ENCODE results near the gene SENP7. TPM values are rescaled to one million over a fixed set of nuclear protein-coding genes. Genes with fewer than 3 reads are reported as not detected.

SENP7 gene
- total RNA-seq, 1 donor from 2014 or later: 112 TPM

- no peak overlapping the region for H3K27ac Mint-ChIP-seq (ENCODE audit: unreplicated experiment)
- H3K27me3 Mint-ChIP-seq (ENCODE audit: unreplicated experiment): no peaks in the 10 kb centered on the region
- no peak overlapping the region for H3K4me3 Mint-ChIP-seq (ENCODE audit: unreplicated experiment)
- TF ChIP-seq, protein P1, sequence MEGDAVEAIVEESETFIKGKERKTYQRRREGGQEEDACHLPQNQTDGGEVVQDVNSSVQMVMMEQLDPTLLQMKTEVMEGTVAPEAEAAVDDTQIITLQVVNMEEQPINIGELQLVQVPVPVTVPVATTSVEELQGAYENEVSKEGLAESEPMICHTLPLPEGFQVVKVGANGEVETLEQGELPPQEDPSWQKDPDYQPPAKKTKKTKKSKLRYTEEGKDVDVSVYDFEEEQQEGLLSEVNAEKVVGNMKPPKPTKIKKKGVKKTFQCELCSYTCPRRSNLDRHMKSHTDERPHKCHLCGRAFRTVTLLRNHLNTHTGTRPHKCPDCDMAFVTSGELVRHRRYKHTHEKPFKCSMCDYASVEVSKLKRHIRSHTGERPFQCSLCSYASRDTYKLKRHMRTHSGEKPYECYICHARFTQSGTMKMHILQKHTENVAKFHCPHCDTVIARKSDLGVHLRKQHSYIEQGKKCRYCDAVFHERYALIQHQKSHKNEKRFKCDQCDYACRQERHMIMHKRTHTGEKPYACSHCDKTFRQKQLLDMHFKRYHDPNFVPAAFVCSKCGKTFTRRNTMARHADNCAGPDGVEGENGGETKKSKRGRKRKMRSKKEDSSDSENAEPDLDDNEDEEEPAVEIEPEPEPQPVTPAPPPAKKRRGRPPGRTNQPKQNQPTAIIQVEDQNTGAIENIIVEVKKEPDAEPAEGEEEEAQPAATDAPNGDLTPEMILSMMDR (IDR thresholded peaks at IDR 0.05; ENCODE audit: partially characterized antibody, unreplicated experiment): no peak
- DNase-seq: peak; percentile 18
- peaks cover 25% of the 10 kb centered on the region for H3K36me3 Mint-ChIP-seq (ENCODE audit: unreplicated experiment)
- H3K9me3 Mint-ChIP-seq (ENCODE audit: unreplicated experiment): peaks cover 6% of the 10 kb centered on the region
- no peaks in the 10 kb centered on the region for H3K4me1 Mint-ChIP-seq (ENCODE audit: low read depth, unreplicated experiment)
Measured at GRCh38 chr3:101300073-101300472, 212.9 kb downstream of the SENP7 start.

DNA sequence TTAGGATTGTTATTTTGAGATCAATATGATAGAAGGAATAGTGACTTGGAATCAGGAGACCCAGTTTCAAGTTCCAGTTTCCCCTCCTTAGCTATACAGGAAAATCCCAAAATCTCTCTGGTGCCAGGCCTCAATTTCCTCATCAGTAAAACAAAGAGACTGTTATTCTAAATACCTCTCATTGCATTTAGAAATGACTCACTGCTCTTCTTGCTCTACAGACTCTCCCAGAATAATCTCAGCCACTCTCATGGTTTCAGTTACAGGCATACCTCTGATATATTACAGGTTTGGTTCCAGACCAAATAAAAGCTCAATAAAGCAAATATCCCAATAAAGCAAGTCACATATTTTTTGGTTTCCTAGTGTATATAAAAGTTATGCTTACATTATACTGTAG lies 221.0 kb downstream of the SENP7 start:
- H3K36me3 Mint-ChIP-seq (ENCODE audit: unreplicated experiment): peaks cover 3% of the 10 kb centered on the region
- no peaks in the 10 kb centered on the region for H3K4me1 Mint-ChIP-seq (ENCODE audit: low read depth, unreplicated experiment)
- H3K4me3 Mint-ChIP-seq (ENCODE audit: unreplicated experiment): no peak overlapping the region
- H3K9me3 Mint-ChIP-seq (ENCODE audit: unreplicated experiment): no peaks in the 10 kb centered on the region
- TF ChIP-seq, protein P1 (IDR thresholded peaks at IDR 0.05; ENCODE audit: partially characterized antibody, unreplicated experiment): no peak
- H3K27me3 Mint-ChIP-seq (ENCODE audit: unreplicated experiment): peaks cover 2% of the 10 kb centered on the region
- DNase-seq: no peak
- H3K27ac Mint-ChIP-seq (ENCODE audit: unreplicated experiment): no peak overlapping the region

- H3K27me3 Mint-ChIP-seq (ENCODE audit: unreplicated experiment): no peaks in the 10 kb centered on the region
- no peak overlapping the region for H3K27ac Mint-ChIP-seq (ENCODE audit: unreplicated experiment)
- H3K4me1 Mint-ChIP-seq (ENCODE audit: low read depth, unreplicated experiment): no peaks in the 10 kb centered on the region
- H3K36me3 Mint-ChIP-seq (ENCODE audit: unreplicated experiment): no peaks in the 10 kb centered on the region
- no peaks in the 10 kb centered on the region for H3K9me3 Mint-ChIP-seq (ENCODE audit: unreplicated experiment)
- no peak overlapping the region for H3K4me3 Mint-ChIP-seq (ENCODE audit: unreplicated experiment)
- TF ChIP-seq, protein P1 (IDR thresholded peaks at IDR 0.05; ENCODE audit: partially characterized antibody, unreplicated experiment): no peak
- no peak for DNase-seq
Measured at GRCh38 chr3:101288294-101288693, 224.7 kb downstream of the SENP7 start.

- no peak for DNase-seq
- no peaks in the 10 kb centered on the region for H3K4me1 Mint-ChIP-seq (ENCODE audit: low read depth, unreplicated experiment)
- H3K9me3 Mint-ChIP-seq (ENCODE audit: unreplicated experiment): no peaks in the 10 kb centered on the region
- no peak overlapping the region for H3K4me3 Mint-ChIP-seq (ENCODE audit: unreplicated experiment)
- H3K36me3 Mint-ChIP-seq (ENCODE audit: unreplicated experiment): no peaks in the 10 kb centered on the region
- TF ChIP-seq, protein P1 (IDR thresholded peaks at IDR 0.05; ENCODE audit: partially characterized antibody, unreplicated experiment): no peak
- no peaks in the 10 kb centered on the region for H3K27me3 Mint-ChIP-seq (ENCODE audit: unreplicated experiment)
- no peak overlapping the region for H3K27ac Mint-ChIP-seq (ENCODE audit: unreplicated experiment)
Measured at GRCh38 chr3:101284757-101285156, 228.3 kb downstream of the SENP7 start.

DNA sequence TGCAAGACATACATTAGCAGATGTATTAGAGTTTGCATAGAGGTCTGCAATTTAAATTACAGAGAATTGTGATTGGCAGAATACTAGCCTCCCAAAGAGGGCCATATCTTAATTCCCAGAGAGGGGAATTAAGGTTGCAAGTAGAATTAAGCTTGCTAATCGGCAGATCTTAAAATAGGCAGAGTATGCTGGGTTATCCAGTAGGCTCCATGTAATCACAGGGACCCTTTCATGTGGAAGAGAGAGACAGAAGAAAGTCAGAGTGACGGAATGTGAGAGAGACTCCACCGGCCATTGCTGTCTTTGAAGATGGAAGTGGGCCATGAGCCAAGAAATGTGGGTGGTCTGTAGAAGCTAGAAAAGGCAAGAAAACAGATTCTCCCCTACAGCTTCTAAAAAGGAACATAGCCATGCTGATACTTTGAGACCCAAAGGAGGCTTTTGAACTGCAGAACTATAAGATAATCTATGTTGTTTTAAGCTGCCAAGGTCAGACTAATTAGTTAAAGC lies 231.4 kb downstream of the SENP7 start:
- H3K27me3 Mint-ChIP-seq (ENCODE audit: unreplicated experiment): no peaks in the 10 kb centered on the region
- H3K4me3 Mint-ChIP-seq (ENCODE audit: unreplicated experiment): no peak overlapping the region
- TF ChIP-seq, protein P1 (IDR thresholded peaks at IDR 0.05; ENCODE audit: partially characterized antibody, unreplicated experiment): no peak
- no peaks in the 10 kb centered on the region for H3K4me1 Mint-ChIP-seq (ENCODE audit: low read depth, unreplicated experiment)
- no peak for DNase-seq
- H3K9me3 Mint-ChIP-seq (ENCODE audit: unreplicated experiment): no peaks in the 10 kb centered on the region
- H3K36me3 Mint-ChIP-seq (ENCODE audit: unreplicated experiment): no peaks in the 10 kb centered on the region
- H3K27ac Mint-ChIP-seq (ENCODE audit: unreplicated experiment): no peak overlapping the region

Data from glutamatergic neuron (in vitro differentiated cells).